Omental fat pad (tissue), 4 donors: Measurements from ENCODE around the gene MARVELD2. TPM values are rescaled to one million over a fixed set of nuclear protein-coding genes. Genes with fewer than 3 reads are reported as not detected.
"Not testable (repeated sequence)": the region's sequence is repeated elsewhere in the genome, so short reads cannot be mapped to it uniquely, and the experiment has no call there.

Source experiments
- ATAC-seq: fragments of 150-250 bp; one replicate; pipeline ENCODE4 v1.9.1; 2016; ENCODE audit warnings: mild to moderate bottlenecking, moderate library complexity; ENCODE audit not compliant: low FRiP score
- DNase-seq: peaks from one replicate; pipeline ENCODE4 v3.0.0-alpha.2; 2019; ENCODE audit warnings: low spot score
- total RNA-seq, 4 donors: library from RNA; depleted of rRNA; stranded (reverse); fragments of >200 nt; gene quantifications; one replicate each; pipeline ENCODE4 v1.1.0, GENCODE V29; 2016
- TF ChIP-seq, protein P1 (sequence below), 3 donors: fragments of 450-650 bp; IDR thresholded peaks; one replicate each; pipeline ENCODE4 v1.5.1; 2016 to 2017; ENCODE audit warnings: antibody characterized with exemption in 3 of 3, mild to moderate bottlenecking in 3 of 3, moderate library complexity in 2 of 3

MARVELD2 gene
- total RNA-seq, 4 donors from 2014 or later: 0.63 to 1.9 (median 1.4) TPM

DNA sequence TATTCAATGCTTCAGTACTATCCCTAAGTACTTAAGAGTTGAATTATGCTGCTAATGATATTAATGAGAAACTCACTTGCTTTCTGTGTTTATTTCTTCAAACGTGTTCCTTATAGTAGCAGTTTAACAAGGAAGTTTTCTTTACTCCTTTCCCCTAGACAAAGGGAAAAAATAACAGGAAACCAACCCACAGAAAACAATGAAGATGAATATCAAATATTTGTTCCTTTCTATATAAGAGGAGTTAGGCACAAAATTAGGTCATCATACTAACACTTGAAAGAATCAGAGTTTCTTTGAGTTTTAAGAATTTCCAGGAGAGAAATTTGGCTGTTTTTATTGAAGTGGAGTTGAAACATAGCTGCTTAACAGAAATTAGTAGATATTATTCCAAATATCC is 62.3 kb downstream of the MARVELD2 start:
- ATAC-seq (no peak), DNase-seq (no peak)
- TF ChIP-seq, protein P1, sequence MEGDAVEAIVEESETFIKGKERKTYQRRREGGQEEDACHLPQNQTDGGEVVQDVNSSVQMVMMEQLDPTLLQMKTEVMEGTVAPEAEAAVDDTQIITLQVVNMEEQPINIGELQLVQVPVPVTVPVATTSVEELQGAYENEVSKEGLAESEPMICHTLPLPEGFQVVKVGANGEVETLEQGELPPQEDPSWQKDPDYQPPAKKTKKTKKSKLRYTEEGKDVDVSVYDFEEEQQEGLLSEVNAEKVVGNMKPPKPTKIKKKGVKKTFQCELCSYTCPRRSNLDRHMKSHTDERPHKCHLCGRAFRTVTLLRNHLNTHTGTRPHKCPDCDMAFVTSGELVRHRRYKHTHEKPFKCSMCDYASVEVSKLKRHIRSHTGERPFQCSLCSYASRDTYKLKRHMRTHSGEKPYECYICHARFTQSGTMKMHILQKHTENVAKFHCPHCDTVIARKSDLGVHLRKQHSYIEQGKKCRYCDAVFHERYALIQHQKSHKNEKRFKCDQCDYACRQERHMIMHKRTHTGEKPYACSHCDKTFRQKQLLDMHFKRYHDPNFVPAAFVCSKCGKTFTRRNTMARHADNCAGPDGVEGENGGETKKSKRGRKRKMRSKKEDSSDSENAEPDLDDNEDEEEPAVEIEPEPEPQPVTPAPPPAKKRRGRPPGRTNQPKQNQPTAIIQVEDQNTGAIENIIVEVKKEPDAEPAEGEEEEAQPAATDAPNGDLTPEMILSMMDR (IDR thresholded peaks at IDR 0.05): no peak

GRCh38 chr5:69478296-69478695 is 63.4 kb downstream of the MARVELD2 start:
- DNase-seq, ATAC-seq: not testable (repeated sequence)

DNA sequence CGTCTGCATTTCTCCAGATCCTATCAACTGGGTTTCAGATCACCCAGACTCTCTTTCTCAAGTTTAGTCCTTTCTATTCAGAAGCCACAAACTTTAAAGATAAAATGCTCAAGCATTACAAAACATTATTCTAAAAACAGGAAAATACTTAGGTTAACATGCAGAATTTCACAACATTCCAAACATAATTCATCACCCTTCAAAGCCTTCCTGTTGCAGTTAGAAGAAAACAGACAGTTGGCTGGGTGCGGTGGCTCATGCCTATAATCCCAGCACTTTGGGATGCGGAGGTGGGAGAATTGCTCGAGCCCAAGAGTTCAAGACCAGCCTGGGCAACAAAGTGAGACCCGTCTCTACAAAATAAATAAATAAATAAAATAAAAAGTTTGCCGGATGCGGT is 70.0 kb downstream of the MARVELD2 start:
- TF ChIP-seq, protein P1 (IDR thresholded peaks at IDR 0.05): no peak
- ATAC-seq: no peak
- DNase-seq: no peak

- ATAC-seq: no peak
- TF ChIP-seq, protein P1 (IDR thresholded peaks at IDR 0.05): no peak
- no peak for DNase-seq
Measured at GRCh38 chr5:69485471-69485870, 70.6 kb downstream of the MARVELD2 start.

DNA sequence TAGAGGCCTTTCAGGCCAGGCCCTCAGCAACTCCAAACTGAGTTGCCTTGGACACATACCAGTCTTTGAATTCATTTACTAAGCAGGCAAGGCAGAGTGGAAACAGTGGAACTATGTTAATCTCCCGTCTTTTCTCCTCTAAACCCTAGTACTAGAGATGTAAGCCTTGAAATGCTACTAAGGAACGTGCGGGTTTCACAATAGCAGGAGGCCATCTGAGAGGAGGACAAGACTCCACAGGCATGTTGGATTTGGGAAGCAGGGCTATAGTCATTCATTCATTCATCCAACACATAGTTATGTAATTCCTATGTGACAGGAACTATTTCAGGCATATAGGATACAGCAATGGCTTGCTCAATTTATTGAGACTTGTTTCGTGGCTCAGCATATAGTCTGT is 74.3 kb downstream of the MARVELD2 start:
- no peak for DNase-seq
- ATAC-seq: no peak
- TF ChIP-seq, protein P1 (IDR thresholded peaks at IDR 0.05): no peak

DNA sequence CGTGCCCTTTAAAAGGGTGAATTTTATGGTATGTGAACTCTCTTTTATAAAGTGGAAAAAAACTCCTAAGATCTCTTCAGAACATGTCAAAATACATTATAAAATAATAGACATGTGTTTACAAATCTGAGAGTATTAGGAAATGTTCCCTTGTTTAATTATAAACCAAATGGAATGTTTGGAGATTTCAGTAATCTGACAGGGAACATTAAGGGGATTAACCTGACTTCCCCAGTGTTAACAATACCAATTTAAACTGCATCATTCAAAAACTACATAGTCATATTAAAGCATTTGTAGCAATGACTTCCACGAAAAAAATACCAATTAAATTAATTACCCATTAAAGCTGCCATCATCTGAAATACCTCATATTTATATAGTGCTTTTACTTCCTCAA is 76.1 kb downstream of the MARVELD2 start:
- DNase-seq (no peak), ATAC-seq (no peak)
- TF ChIP-seq, protein P1 (IDR thresholded peaks at IDR 0.05): no peak

DNA sequence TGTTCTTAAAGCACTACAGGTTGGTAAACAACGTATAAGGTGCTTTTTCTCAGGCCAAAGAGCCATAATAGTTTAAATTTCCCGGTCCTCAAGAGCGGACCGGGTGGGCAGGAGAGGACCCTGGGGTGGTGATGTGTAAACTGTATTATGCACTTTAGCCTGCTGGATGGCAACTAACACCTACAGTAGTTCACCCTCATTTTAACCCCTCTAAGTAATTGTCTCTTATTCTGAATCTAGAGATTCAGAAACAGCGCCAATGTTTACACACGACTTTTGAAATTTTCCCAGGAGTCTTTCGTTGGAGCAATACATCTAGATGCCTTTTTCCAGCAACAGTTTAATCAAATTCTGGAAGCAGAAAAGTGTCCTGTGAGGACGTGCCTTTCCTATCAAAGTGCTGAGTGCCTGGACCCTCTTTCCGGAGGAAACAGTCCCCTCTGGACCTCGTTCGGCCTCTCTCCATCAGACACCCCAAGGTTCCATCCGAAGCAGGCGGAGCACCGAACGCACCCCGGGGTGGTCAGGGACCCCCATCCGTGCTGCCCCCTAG is 77.0 kb downstream of the MARVELD2 start:
- DNase-seq (no peak), ATAC-seq (no peak)
- TF ChIP-seq, protein P1 (IDR thresholded peaks at IDR 0.05): no peak
